SU-DHL-6 (cell line): ENCODE measurements around the gene CHST5.

Experiments used
- EZH2phosphoT487 ChIP-seq: fragments of 200-600 bp; sonication (generic), shearing (Covaris generic); conservative IDR thresholded peaks from 2 replicates; pipeline ENCODE4 v1.6.1; 2018; ENCODE audit warnings: mild to moderate bottlenecking, antibody characterized with exemption, low read length, moderate library complexity, mixed read lengths
- TF ChIP-seq, protein P1 (sequence below): fragments of 200-600 bp; sonication (generic); IDR thresholded peaks from one replicate; pipeline ENCODE4 v1.5.1; 2017; ENCODE audit warnings: antibody characterized with exemption, mild to moderate bottlenecking, low read length, moderate library complexity; ENCODE audit not compliant: insufficient read depth, poor library complexity, severe bottlenecking

DNA sequence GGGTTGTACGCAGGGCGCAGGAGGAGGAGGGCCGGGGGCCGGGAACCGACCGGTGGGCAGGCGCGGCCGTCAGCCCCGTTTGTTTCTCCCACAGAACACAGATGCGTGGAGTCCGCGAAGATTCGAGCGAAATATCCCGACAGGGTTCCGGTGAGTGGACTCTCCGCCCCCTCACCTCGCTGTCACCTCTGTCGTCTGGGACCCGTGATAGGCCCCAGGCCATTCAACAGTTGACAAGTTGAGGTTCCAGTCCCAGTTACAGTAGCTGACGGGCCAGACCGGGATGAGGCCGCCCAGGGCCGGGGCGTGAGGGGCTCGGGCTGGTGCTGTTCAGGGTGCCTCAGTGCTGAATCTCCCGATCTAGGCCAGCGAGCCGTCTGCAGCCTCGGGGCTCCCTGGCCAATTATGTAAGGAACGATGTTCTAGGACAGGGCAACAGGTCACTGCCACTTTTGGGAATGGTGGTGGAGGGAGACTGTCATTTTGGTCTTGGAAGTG is 30.9 kb upstream of the CHST5 start:
- TF ChIP-seq, protein P1, sequence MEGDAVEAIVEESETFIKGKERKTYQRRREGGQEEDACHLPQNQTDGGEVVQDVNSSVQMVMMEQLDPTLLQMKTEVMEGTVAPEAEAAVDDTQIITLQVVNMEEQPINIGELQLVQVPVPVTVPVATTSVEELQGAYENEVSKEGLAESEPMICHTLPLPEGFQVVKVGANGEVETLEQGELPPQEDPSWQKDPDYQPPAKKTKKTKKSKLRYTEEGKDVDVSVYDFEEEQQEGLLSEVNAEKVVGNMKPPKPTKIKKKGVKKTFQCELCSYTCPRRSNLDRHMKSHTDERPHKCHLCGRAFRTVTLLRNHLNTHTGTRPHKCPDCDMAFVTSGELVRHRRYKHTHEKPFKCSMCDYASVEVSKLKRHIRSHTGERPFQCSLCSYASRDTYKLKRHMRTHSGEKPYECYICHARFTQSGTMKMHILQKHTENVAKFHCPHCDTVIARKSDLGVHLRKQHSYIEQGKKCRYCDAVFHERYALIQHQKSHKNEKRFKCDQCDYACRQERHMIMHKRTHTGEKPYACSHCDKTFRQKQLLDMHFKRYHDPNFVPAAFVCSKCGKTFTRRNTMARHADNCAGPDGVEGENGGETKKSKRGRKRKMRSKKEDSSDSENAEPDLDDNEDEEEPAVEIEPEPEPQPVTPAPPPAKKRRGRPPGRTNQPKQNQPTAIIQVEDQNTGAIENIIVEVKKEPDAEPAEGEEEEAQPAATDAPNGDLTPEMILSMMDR: no peak
- no peak for TF ChIP-seq EZH2phosphoT487
